Activated T-cell treated with anti-CD3 and anti-CD28 coated beads, Interleukin-2, amount 50 U/mL, for 48 hours (primary cell): ENCODE results near the gene CD14.
"Not testable (repeated sequence)": the region's sequence is repeated elsewhere in the genome, so short reads cannot be mapped to it uniquely, and the experiment has no call there.

Experiments used
- DNase-seq, 2 experiments: peaks; one replicate each; pipeline ENCODE4 v3.0.0-alpha.2; 2020

The CD14 gene

DNA sequence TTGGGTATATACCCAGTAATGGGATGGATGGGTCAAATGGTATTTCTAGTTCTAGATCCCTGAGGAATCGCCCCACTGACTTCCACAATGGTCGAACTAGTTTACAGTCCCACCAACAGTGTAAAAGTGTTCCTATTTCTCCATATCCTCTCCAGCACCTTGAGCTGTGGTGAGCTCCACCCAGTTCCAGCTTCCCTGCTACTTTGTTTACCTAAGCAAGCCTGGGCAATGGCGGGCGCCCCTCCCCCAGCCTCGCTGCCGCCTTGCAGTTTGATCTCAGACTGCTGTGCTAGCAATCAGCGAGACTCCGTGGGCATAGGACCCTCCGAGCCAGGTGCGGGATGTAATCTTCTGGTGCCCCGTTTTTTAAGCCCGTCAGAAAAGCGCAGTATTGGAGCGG lies 39.9 kb downstream of the CD14 start:
- DNase-seq = not testable (repeated sequence)

DNA sequence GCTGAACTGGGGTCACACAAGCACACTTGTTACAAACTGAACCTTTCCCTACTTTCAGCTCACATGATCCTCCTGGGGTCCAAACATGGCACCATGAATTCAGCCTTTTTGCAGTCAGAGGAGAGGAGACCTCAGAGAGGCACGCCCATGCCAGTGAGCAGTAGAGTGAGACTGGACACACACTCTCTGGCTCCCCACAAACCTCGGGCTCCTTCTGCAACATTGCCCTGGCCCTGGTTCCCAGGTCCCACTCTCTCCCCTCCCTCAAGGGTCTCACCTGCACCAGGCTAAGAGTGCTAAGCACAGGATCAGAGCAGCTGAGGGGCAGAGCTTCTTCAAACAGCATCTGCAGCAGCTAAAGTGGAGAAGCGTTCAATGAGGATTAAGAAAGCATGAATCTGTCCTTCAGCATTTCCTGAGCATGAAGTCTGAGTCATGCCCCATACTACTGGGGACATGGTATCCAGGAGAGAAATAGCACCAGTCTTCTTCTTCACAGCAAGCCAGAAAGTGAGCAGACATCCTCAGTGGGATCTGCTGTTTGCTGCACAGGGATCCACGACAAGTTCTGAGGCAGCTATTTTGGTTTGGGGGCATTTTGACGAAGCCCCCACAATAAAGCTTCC lies 41.1 kb downstream of the CD14 start:
- DNase-seq = no peak

DNA sequence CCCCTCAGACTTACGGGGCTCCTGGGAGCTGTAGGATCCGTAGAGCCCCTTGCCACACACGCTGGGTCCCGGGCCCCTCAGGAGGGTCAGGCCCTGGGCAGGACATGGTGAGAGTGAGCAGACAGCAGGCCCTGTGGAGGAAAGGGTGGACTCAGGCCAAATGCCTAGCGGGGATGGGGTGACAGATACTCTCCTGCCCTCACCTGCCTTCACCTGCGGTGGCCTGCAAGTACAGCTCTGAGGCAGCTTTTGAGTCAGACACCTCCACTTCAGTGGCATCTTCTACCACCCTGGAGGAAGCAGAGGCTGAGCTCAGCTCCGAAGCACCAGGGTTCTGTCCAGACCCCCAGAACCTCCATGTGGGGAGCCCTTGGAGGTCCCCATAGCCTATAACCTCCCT lies 42.1 kb downstream of the CD14 start:
- no peak for DNase-seq

DNA sequence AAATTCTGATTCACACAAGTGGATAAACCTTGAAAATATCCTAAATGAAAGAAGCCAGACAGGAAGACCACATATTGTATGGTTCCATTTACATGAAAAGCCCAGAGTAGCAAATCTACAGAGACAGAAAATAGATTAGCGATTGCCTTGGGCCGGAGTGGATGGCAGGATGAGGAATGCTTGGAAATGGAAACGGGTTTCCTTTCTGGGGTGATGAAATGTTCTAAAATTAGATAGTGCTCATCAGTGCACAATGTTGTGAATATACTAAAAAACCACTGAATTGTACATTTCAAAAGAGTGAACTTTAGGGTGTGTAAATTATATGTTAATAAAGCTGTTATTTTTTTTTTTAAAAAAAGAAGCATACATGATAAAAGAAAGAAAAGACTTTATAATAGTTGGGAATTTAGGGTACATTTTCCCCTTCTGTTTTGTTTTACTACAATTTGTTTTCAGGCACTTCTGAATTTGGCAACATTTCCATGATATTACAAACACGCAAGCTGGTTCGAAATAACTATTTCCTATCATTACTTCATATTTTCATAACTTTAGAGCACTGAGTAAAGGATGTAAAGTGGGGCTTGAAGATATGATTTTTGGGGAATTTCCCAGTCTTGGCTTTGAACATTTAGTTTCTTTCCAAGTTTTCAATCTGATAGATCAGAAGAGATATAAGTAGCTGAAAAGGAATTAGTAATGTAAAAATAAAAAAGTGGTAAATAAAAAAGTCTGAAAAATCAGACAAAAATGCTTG lies 44.5 kb downstream of the CD14 start:
- DNase-seq = no peak

DNA sequence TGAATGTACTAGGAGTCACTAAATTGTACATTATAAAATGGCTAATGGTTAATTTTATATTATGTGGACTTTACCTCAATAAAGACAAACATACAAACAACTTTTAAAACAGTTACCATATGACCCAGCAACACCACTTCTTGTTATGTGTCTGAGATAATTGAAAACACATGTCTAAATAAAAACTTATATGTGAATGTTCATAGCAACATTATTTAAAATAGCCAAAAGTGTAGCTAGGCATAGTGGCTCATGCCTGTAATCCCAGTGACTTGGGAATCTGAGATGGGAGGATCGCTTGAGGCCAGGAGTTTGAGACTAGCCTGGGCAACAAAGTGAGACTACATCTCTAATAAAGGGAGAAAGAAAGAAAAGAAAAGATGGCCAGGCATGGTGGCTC lies 45.5 kb downstream of the CD14 start:
- no peak for DNase-seq
